Activated T-cell treated with anti-CD3 and anti-CD28 coated beads for 24 hours (primary cell): ENCODE measurements around the gene RBM20.
"Not testable (repeated sequence)": the region's sequence is repeated elsewhere in the genome, so short reads cannot be mapped to it uniquely, and the experiment has no call there.

Experiments
- DNase-seq: peaks from one replicate; pipeline ENCODE4 v3.0.0-alpha.2; 2020; ENCODE audit warnings: low read depth

The RBM20 gene

GRCh38 chr10:110625951-110626855 lies 17.9 kb upstream of the RBM20 start:
- no peak for DNase-seq

GRCh38 chr10:110628161-110628560 lies 16.0 kb upstream of the RBM20 start:
- no peak for DNase-seq

- no peak for DNase-seq
Observed at GRCh38 chr10:110629680-110630191, 14.4 kb upstream of the RBM20 start.

GRCh38 chr10:110631934-110632333 lies 12.2 kb upstream of the RBM20 start:
- no peak for DNase-seq

GRCh38 chr10:110632591-110633215 lies 11.4 kb upstream of the RBM20 start:
- no peak for DNase-seq

GRCh38 chr10:110634527-110635209 lies 9.5 kb upstream of the RBM20 start:
- DNase-seq, result no peak

- DNase-seq, result no peak
Observed at GRCh38 chr10:110636572-110636931, 7.6 kb upstream of the RBM20 start.

GRCh38 chr10:110636932-110637557 lies 7.1 kb upstream of the RBM20 start:
- DNase-seq, result no peak

GRCh38 chr10:110637558-110638053 lies 6.5 kb upstream of the RBM20 start:
- DNase-seq, result no peak

GRCh38 chr10:110638319-110638718 lies 5.8 kb upstream of the RBM20 start:
- DNase-seq, result no peak

- DNase-seq, result not testable (repeated sequence)
Observed at GRCh38 chr10:110639046-110639445, 5.1 kb upstream of the RBM20 start.

- not testable (repeated sequence) for DNase-seq
Observed at GRCh38 chr10:110639858-110640257, 4.3 kb upstream of the RBM20 start.

GRCh38 chr10:110641256-110641655 lies 2.9 kb upstream of the RBM20 start:
- DNase-seq, result peak; percentile 49

GRCh38 chr10:110642204-110643034 lies 1.7 kb upstream of the RBM20 start:
- no peak for DNase-seq

GRCh38 chr10:110643035-110643652 lies 992 bp upstream of the RBM20 start:
- no peak for DNase-seq

- DNase-seq, result no peak
Observed at GRCh38 chr10:110644598-110645462, 694 bp downstream of the RBM20 start.

- no peak for DNase-seq
Observed at GRCh38 chr10:110646417-110647135, 2.4 kb downstream of the RBM20 start.

- no peak for DNase-seq
Observed at GRCh38 chr10:110647136-110647430, 2.9 kb downstream of the RBM20 start.

- DNase-seq, result no peak
Observed at GRCh38 chr10:110648692-110649346, 4.7 kb downstream of the RBM20 start.
